ENCODE results near the gene RHOV.

DNA sequence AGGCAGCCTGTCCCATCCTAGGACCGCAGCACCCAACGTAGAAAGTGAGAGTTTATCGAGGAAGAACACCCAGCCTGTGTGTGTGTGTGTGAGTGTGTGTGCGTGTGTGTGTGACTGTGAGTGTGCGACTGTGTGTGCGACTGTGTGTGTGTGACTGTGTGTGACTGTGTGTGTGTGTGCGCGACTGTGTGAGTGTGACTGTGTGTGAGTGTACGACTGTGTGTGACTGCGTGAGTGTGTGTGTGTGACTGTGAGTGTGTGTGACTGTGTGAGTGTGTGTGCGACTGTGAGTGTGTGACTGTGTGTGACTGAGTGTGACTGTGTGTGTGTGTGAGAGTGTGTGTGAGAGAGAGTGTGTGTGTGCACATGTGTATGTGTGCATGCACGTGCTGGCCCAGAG lies 40.0 kb upstream of the RHOV start:
- no peak for TF ChIP-seq CTCF (IDR thresholded peaks at IDR 0.05)
- TF ChIP-seq POLR2A (IDR thresholded peaks at IDR 0.05) = no peak
